A673 (cell line): ENCODE data around the gene ULBP1.
"Not testable (repeated sequence)": the region's sequence is repeated elsewhere in the genome, so short reads cannot be mapped to it uniquely, and the experiment has no call there.

Experiments used
- EZH2 ChIP-seq: fragments of 200-600 bp; sonication (generic); IDR thresholded peaks from 2 replicates; pipeline ENCODE4 v1.6.1; 2017; ENCODE audit warnings: borderline replicate concordance, low read depth, mild to moderate bottlenecking, mixed read lengths, antibody characterized with exemption, low read length; ENCODE audit not compliant: poor library complexity, severe bottlenecking
- TF ChIP-seq, protein P1 (sequence below): fragments of 300-800, 200-600 bp; sonication (generic); conservative IDR thresholded peaks from 2 replicates; pipeline ENCODE4 v1.5.1; 2017; ENCODE audit warnings: low read depth, mild to moderate bottlenecking, antibody characterized with exemption, low read length, moderate library complexity, mixed read lengths

DNA sequence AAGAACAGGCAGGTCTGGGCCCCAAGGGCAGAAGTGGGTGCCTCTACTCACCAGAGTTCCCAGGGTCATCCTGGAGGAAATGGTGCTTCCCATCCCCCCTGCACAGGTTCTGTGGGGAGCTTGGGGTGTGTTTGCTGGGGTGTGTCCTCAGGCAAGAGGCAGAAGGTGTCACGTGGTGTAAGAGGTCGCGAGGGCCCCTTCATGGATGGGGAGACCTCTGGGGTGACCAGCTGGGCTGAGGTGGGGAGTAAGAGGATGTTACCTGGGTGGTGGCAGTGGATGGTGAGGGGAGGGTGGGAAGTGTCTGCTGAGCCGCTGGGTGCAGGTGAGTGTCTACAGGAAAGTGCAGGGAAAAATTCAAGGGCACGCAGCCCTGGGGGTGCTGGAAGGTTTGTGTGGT, 41.7 kb upstream of the ULBP1 start:
- TF ChIP-seq, protein P1, sequence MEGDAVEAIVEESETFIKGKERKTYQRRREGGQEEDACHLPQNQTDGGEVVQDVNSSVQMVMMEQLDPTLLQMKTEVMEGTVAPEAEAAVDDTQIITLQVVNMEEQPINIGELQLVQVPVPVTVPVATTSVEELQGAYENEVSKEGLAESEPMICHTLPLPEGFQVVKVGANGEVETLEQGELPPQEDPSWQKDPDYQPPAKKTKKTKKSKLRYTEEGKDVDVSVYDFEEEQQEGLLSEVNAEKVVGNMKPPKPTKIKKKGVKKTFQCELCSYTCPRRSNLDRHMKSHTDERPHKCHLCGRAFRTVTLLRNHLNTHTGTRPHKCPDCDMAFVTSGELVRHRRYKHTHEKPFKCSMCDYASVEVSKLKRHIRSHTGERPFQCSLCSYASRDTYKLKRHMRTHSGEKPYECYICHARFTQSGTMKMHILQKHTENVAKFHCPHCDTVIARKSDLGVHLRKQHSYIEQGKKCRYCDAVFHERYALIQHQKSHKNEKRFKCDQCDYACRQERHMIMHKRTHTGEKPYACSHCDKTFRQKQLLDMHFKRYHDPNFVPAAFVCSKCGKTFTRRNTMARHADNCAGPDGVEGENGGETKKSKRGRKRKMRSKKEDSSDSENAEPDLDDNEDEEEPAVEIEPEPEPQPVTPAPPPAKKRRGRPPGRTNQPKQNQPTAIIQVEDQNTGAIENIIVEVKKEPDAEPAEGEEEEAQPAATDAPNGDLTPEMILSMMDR: not testable (repeated sequence)
- not testable (repeated sequence) for TF ChIP-seq EZH2
